ENCODE measurements around the gene SBK2.
"Not testable (repeated sequence)": the region's sequence is repeated elsewhere in the genome, so short reads cannot be mapped to it uniquely, and the experiment has no call there.

The SBK2 gene

DNA sequence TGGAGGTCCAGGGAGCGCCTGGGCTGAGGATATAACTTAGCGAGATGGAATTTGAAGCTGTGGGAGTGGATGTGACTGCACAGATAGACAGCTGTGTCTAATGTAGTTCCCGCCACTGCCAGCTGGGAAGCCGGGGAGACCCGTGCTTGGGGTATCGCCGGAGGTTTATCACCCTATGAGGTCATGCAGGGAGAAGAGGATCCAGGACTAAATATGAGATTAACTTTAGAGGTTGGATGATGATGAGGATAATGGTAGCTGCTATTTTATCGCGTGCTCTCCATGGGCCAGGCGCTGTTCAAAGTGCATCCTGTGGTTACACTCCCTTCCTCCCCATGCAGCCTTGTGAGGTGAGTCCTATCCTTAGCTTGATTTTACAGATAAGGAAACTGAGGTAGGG, 28.8 kb downstream of the SBK2 start:
- H3K4me3 ChIP-seq (ENCODE audit: low read depth in 1 of 2, low read length in 2 of 2) = no peak overlapping the region

GRCh38 chr19:55504981-55505380, 32.0 kb downstream of the SBK2 start:
- H3K36me3 ChIP-seq (ENCODE audit: control insufficient read depth in 1 of 2, insufficient read depth in 2 of 2, low read length in 2 of 2) = peaks cover 0 to 28% of the 10 kb centered on the region in 2 donors
- H3K4me3 ChIP-seq (ENCODE audit: low read depth in 1 of 2, low read length in 2 of 2) = no peak overlapping the region
- peaks cover 0 to 6% of the 10 kb centered on the region in 2 donors for H3K4me1 ChIP-seq (ENCODE audit: control insufficient read depth in 1 of 2, insufficient read depth in 2 of 2, low read length in 2 of 2)
- no peaks in the 10 kb centered on the region for H3K9me3 ChIP-seq (ENCODE audit: control insufficient read depth in 1 of 2, low read length in 2 of 2)
- no peaks in the 10 kb centered on the region for H3K27me3 ChIP-seq (ENCODE audit: low read depth, low read length)
- no peak overlapping the region for H3K27ac ChIP-seq (ENCODE audit: low read length)

More for the DNA sequence above, 28.8 kb downstream of the SBK2 start:
- Histone ChIP-seq H3K9me3 (ENCODE audit: control insufficient read depth in 1 of 2, low read length in 2 of 2) (no peaks in the 10 kb centered on the region), H3K27ac (ENCODE audit: low read length) (no peak overlapping the region), H3K36me3 (ENCODE audit: control insufficient read depth in 1 of 2, insufficient read depth in 2 of 2, low read length in 2 of 2) (peaks cover 0 to 10% of the 10 kb centered on the region in 2 donors), H3K27me3 (ENCODE audit: low read depth, low read length) (no peaks in the 10 kb centered on the region), H3K4me1 (ENCODE audit: control insufficient read depth in 1 of 2, insufficient read depth in 2 of 2, low read length in 2 of 2) (peaks cover 0 to 6% of the 10 kb centered on the region in 2 donors)

- Histone ChIP-seq H3K4me3 (ENCODE audit: low read depth in 1 of 2, low read length in 2 of 2) (peak overlapping the region in 1 of 2 donors; percentile 60), H3K9me3 (ENCODE audit: control insufficient read depth in 1 of 2, low read length in 2 of 2) (no peaks in the 10 kb centered on the region), H3K27ac (ENCODE audit: low read length) (no peak overlapping the region), H3K27me3 (ENCODE audit: low read depth, low read length) (no peaks in the 10 kb centered on the region), H3K4me1 (ENCODE audit: control insufficient read depth in 1 of 2, insufficient read depth in 2 of 2, low read length in 2 of 2) (peaks cover 0 to 6% of the 10 kb centered on the region in 2 donors), H3K36me3 (ENCODE audit: control insufficient read depth in 1 of 2, insufficient read depth in 2 of 2, low read length in 2 of 2) (peaks cover 0 to 31% of the 10 kb centered on the region in 2 donors)
Measured at GRCh38 chr19:55504252-55504603, 32.7 kb downstream of the SBK2 start.

DNA sequence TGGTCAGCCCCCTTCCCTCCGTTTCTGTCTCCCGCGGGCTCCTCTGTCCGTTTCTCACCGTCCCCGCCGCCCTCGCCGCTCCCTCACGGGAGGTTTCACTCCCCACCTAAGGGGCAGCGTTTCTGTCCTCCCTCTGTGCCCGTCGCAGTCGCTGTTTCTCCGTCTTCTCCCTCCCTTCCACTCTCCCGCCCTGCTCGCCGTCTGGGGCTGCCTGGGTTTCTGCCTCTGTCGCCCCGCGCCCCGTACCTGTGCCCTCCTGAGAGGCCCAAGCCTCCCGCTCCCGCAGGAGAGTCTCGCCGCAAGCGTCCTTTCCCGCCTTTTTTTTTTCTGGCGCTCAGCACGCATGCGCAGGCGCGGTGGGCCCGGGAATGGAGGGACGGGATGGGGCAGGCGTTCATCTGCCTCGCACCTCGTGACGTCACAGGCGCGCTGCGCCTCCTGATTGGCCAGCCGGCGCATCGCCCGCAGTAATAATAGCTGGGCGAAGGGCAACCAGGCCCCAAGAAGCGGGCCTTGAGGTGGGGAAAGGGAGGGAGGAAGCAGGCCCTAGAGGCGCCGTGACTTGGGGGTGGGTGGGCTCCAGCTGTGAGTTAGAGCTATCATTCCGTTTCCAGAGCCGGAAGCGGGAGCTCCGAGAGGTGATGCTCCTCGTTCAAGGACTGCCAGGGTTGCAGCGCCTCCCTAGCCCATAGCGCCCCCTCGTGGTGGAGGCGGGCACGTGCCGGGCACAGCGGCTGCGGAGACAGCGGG, 33.3 kb downstream of the SBK2 start:
- H3K4me3 ChIP-seq (ENCODE audit: low read depth in 1 of 2, low read length in 2 of 2) = peak overlapping the region; percentile 39 to 60
- H3K27ac ChIP-seq (ENCODE audit: low read length) = no peak overlapping the region
- H3K36me3 ChIP-seq (ENCODE audit: control insufficient read depth in 1 of 2, insufficient read depth in 2 of 2, low read length in 2 of 2) = peaks cover 0 to 37% of the 10 kb centered on the region in 2 donors
- peaks cover 0 to 6% of the 10 kb centered on the region in 2 donors for H3K4me1 ChIP-seq (ENCODE audit: control insufficient read depth in 1 of 2, insufficient read depth in 2 of 2, low read length in 2 of 2)
- H3K9me3 ChIP-seq (ENCODE audit: control insufficient read depth in 1 of 2, low read length in 2 of 2) = no peaks in the 10 kb centered on the region
- no peaks in the 10 kb centered on the region for H3K27me3 ChIP-seq (ENCODE audit: low read depth, low read length)

DNA sequence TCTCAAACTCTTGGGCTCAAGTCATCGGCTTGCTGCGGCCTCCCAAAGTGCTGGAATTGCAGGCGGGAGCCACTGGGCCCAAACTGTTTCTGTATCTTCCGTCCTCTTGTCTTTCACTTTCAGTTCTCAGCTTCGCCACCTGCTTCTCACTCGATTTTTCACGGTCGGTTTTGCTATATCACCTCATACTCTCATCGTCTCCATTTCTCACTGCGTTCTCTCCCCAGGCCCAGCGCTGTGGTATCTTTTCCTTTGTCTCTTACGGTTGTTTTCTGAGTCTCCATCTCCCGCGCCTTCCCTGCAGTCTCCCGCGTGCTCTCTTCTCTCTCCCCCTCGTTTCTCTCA, 33.8 kb downstream of the SBK2 start:
- no peaks in the 10 kb centered on the region for H3K9me3 ChIP-seq (ENCODE audit: control insufficient read depth in 1 of 2, low read length in 2 of 2)
- H3K36me3 ChIP-seq (ENCODE audit: control insufficient read depth in 1 of 2, insufficient read depth in 2 of 2, low read length in 2 of 2) = peaks cover 0 to 38% of the 10 kb centered on the region in 2 donors
- no peak overlapping the region for H3K27ac ChIP-seq (ENCODE audit: low read length)
- no peaks in the 10 kb centered on the region for H3K27me3 ChIP-seq (ENCODE audit: low read depth, low read length)
- H3K4me1 ChIP-seq (ENCODE audit: control insufficient read depth in 1 of 2, insufficient read depth in 2 of 2, low read length in 2 of 2) = peaks cover 0 to 7% of the 10 kb centered on the region in 2 donors
- H3K4me3 ChIP-seq (ENCODE audit: low read depth in 1 of 2, low read length in 2 of 2) = peak overlapping the region in 1 of 2 donors; percentile 60

GRCh38 chr19:55502197-55502952, 34.6 kb downstream of the SBK2 start:
- Histone ChIP-seq H3K9me3 (ENCODE audit: control insufficient read depth in 1 of 2, low read length in 2 of 2) (no peaks in the 10 kb centered on the region), H3K27ac (ENCODE audit: low read length) (no peak overlapping the region), H3K4me3 (ENCODE audit: low read depth in 1 of 2, low read length in 2 of 2) (no peak overlapping the region), H3K36me3 (ENCODE audit: control insufficient read depth in 1 of 2, insufficient read depth in 2 of 2, low read length in 2 of 2) (peaks cover 0 to 38% of the 10 kb centered on the region in 2 donors), H3K27me3 (ENCODE audit: low read depth, low read length) (no peaks in the 10 kb centered on the region), H3K4me1 (ENCODE audit: control insufficient read depth in 1 of 2, insufficient read depth in 2 of 2, low read length in 2 of 2) (peaks cover 0 to 9% of the 10 kb centered on the region in 2 donors)

DNA sequence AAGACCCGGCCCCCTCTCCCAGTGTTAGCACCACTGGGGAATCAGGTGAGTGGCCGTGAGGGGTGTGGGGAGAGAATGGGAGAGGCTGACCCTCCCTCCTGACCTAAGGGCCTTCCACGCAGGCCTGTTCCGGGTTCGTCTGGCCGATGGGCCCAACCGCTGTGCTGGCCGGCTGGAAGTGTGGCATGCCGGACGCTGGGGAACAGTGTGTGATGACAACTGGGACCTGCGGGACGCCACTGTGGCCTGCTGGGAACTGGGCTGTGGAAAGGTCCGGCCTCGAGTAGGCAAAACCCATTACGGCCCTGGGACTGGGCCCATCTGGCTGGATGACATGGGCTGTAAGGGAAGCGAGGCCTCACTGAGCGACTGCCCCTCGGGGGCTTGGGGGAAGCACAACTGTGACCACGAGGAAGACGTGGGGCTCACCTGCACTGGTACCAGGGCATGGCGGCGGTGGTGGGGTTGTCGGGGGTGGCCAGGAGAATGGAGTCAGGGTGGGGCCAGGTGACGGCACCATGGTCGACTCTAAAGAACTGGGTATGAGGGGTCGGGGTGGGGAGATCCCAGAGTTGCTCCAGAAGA, 36.5 kb downstream of the SBK2 start:
- peaks cover 0 to 9% of the 10 kb centered on the region in 2 donors for H3K4me1 ChIP-seq (ENCODE audit: control insufficient read depth in 1 of 2, insufficient read depth in 2 of 2, low read length in 2 of 2)
- H3K27me3 ChIP-seq (ENCODE audit: low read depth, low read length) = no peaks in the 10 kb centered on the region
- H3K36me3 ChIP-seq (ENCODE audit: control insufficient read depth in 1 of 2, insufficient read depth in 2 of 2, low read length in 2 of 2) = peaks cover 0 to 38% of the 10 kb centered on the region in 2 donors
- H3K4me3 ChIP-seq (ENCODE audit: low read depth in 1 of 2, low read length in 2 of 2) = no peak overlapping the region
- no peak overlapping the region for H3K27ac ChIP-seq (ENCODE audit: low read length)
- H3K9me3 ChIP-seq (ENCODE audit: control insufficient read depth in 1 of 2, low read length in 2 of 2) = no peaks in the 10 kb centered on the region

DNA sequence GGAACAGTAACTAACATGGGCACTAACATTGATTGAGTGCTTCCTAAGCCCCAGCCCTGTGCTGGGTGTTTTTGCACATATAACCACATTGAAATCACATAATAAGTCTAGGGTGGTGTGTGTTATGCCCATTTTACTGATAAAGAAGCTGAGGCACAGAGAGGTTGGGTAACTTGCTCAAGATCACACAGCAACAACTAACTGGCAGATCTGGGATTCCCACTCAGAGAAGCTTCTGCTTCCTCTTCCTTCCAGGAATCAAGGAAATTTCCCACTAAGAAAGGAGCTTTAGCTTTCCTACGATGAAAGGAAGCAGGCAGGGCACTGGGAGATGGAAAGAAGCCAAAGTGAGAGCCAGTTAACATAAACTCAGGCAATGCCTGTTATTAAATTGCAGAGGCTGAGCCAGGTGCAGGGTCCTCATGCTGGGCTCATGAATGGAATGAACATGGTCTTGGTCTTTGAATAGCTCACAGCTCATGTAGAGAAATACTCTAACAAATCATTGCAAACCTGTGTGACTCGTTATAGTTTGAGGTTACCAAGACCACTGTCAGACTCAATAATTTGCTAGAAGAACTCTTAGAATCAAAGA, 38.6 kb downstream of the SBK2 start:
- H3K36me3 ChIP-seq (ENCODE audit: control insufficient read depth in 1 of 2, insufficient read depth in 2 of 2, low read length in 2 of 2) = peaks cover 0 to 34% of the 10 kb centered on the region in 2 donors
- no peak overlapping the region for H3K27ac ChIP-seq (ENCODE audit: low read length)

GRCh38 chr19:55497763-55498162, 39.2 kb downstream of the SBK2 start:
- no peak overlapping the region for H3K27ac ChIP-seq (ENCODE audit: low read length)

More for the DNA sequence above, 38.6 kb downstream of the SBK2 start:
- Histone ChIP-seq H3K9me3 (ENCODE audit: control insufficient read depth in 1 of 2, low read length in 2 of 2) (no peaks in the 10 kb centered on the region), H3K4me3 (ENCODE audit: low read depth in 1 of 2, low read length in 2 of 2) (no peak overlapping the region), H3K4me1 (ENCODE audit: control insufficient read depth in 1 of 2, insufficient read depth in 2 of 2, low read length in 2 of 2) (peaks cover 0 to 8% of the 10 kb centered on the region in 2 donors), H3K27me3 (ENCODE audit: low read depth, low read length) (no peaks in the 10 kb centered on the region)

DNA sequence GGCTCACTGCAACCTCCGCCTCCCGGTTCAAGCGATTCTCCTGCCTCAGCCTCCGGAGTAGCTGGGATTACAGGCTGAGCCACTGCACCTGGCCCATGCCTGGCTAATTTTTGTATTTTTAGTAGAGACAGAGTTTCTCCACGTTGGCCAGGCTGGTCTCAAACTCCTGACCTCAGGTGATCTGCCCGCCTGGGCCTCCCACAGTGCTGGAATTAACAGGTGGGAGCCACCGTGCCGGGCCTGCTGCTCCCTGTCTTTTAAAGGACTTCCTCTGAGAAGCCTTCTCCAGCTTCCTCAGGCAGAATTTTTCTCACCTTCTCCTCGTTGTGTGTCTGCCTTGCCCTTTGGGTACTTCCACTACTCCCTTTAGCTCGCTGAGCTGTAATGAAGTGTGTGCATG, 40.1 kb downstream of the SBK2 start:
- H3K27me3 ChIP-seq (ENCODE audit: low read depth, low read length) = not testable (repeated sequence)

More at GRCh38 chr19:55497763-55498162, 39.2 kb downstream of the SBK2 start:
- H3K36me3 ChIP-seq (ENCODE audit: control insufficient read depth in 1 of 2, insufficient read depth in 2 of 2, low read length in 2 of 2) = peaks cover 0 to 34% of the 10 kb centered on the region in 2 donors
- H3K27me3 ChIP-seq (ENCODE audit: low read depth, low read length) = no peaks in the 10 kb centered on the region
- peaks cover 0 to 12% of the 10 kb centered on the region in 2 donors for H3K4me1 ChIP-seq (ENCODE audit: control insufficient read depth in 1 of 2, insufficient read depth in 2 of 2, low read length in 2 of 2)
- H3K4me3 ChIP-seq (ENCODE audit: low read depth in 1 of 2, low read length in 2 of 2) = no peak overlapping the region
- H3K9me3 ChIP-seq (ENCODE audit: control insufficient read depth in 1 of 2, low read length in 2 of 2) = no peaks in the 10 kb centered on the region

More for the DNA sequence above, 40.1 kb downstream of the SBK2 start:
- H3K36me3 ChIP-seq (ENCODE audit: control insufficient read depth in 1 of 2, insufficient read depth in 2 of 2, low read length in 2 of 2) = peaks cover 0 to 29% of the 10 kb centered on the region in 2 donors
- not testable (repeated sequence) for H3K9me3 ChIP-seq (ENCODE audit: control insufficient read depth in 1 of 2, low read length in 2 of 2); H3K4me3 ChIP-seq (ENCODE audit: low read depth in 1 of 2, low read length in 2 of 2); H3K27ac ChIP-seq (ENCODE audit: low read length)
- peaks cover 0 to 21% of the 10 kb centered on the region in 2 donors for H3K4me1 ChIP-seq (ENCODE audit: control insufficient read depth in 1 of 2, insufficient read depth in 2 of 2, low read length in 2 of 2)

Measured in muscle layer of duodenum (tissue), 2 donors.